Measurements from ENCODE around the gene RELCH. TPM values are rescaled to one million over a fixed set of nuclear protein-coding genes. Genes with fewer than 3 reads are reported as not detected.

The RELCH gene
- polyA plus RNA-seq, 2 of the 4 experiments (the other 2 are of a cell fraction), result 13.5 to 17.5 TPM

DNA sequence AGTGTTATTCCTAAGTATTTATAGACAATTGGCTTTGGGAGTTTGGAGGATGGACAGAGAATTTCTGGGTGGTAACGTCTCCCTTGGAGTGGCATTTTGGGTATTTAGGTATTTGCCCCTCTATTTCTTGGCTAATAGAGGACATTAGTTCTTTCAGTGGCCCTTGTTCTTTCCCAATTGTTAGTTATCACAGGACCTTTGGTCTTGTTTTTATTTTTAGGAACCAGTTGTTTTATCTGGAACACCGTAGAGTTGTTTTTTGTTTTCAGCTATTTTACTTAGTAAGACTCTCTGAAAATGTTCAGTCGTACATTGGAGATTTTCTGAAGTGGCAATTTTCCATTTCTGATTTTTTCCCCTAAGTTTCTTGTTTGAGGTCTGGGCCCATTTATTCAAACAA is 97.6 kb downstream of the RELCH start:
- no peak for FAIRE-seq
- WGBS (ENCODE audit: missing lambda C conversion rate), result 90% methylated on average over 3 of the region's 3 CpGs
- Histone ChIP-seq H3K4me1 (peaks cover 13% of the 10 kb centered on the region), H3K9me3 (no peaks in the 10 kb centered on the region), H3K4me3 (no peak overlapping the region), H3K4me2 (no peak overlapping the region), H3K27ac (no peak overlapping the region)
- ATAC-seq, result no peak
- no peak for TF ChIP-seq CHD4 (IDR thresholded peaks at IDR 0.05; ENCODE audit: borderline replicate concordance)
- no peak for TF ChIP-seq POLR2A (IDR thresholded peaks at IDR 0.05; ENCODE audit: low read length)
- TF ChIP-seq, protein P1, sequence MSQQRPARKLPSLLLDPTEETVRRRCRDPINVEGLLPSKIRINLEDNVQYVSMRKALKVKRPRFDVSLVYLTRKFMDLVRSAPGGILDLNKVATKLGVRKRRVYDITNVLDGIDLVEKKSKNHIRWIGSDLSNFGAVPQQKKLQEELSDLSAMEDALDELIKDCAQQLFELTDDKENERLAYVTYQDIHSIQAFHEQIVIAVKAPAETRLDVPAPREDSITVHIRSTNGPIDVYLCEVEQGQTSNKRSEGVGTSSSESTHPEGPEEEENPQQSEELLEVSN (IDR thresholded peaks at IDR 0.05; ENCODE audit: borderline replicate concordance, low read depth), result no peak
- TF ChIP-seq, protein P2, sequence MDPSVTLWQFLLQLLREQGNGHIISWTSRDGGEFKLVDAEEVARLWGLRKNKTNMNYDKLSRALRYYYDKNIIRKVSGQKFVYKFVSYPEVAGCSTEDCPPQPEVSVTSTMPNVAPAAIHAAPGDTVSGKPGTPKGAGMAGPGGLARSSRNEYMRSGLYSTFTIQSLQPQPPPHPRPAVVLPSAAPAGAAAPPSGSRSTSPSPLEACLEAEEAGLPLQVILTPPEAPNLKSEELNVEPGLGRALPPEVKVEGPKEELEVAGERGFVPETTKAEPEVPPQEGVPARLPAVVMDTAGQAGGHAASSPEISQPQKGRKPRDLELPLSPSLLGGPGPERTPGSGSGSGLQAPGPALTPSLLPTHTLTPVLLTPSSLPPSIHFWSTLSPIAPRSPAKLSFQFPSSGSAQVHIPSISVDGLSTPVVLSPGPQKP (IDR thresholded peaks at IDR 0.05; ENCODE audit: low read depth, low read length), result no peak
- TF ChIP-seq, protein P3, sequence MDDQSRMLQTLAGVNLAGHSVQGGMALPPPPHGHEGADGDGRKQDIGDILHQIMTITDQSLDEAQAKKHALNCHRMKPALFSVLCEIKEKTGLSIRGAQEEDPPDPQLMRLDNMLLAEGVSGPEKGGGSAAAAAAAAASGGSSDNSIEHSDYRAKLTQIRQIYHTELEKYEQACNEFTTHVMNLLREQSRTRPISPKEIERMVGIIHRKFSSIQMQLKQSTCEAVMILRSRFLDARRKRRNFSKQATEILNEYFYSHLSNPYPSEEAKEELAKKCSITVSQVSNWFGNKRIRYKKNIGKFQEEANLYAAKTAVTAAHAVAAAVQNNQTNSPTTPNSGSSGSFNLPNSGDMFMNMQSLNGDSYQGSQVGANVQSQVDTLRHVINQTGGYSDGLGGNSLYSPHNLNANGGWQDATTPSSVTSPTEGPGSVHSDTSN (IDR thresholded peaks at IDR 0.05), result no peak
- POLR2A ChIA-PET, result no interaction called here
- CTCF ChIA-PET, result interaction anchor here (1.2 kb wide), 1 partner anchor 19 kb away, joined by 3 read pairs; no protein-coding TSS in a partner anchor
- no peak for DNase-seq (ENCODE audit: low read depth in 1 of 2, low spot score in 1 of 2)

DNA sequence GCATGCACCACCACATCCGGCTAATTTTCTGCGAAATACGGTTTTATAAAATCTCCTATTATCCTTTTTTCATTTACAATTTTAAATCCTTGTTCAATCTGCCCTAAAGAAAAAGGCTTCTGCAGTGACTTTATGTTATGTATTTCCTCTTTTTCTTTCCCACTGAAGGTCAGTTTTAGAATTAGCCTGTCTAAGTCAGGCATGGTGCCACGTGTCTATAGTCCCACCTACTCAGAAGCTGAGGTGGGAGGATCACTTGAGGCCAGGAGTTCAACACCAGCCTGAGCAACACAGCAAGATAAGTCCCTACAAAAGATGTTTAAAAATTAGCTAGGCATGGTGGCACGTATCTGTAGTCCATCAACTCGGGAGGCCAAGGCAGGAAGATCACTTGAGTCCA is 98.2 kb downstream of the RELCH start:
- peaks cover 13% of the 10 kb centered on the region for H3K4me1 ChIP-seq
- TF ChIP-seq NR3C1 (IDR thresholded peaks at IDR 0.05) (no peak), HOXB13 (CRISPR knock-in tag; IDR thresholded peaks at IDR 0.05; ENCODE audit: low read depth) (no peak), HOXA7 (CRISPR knock-in tag; IDR thresholded peaks at IDR 0.05) (no peak), RARB (CRISPR knock-in tag; IDR thresholded peaks at IDR 0.05) (no peak), HDAC2 (IDR thresholded peaks at IDR 0.05) (no peak), POLR2A (IDR thresholded peaks at IDR 0.05; ENCODE audit: low read length) (no peak), FOXS1 (CRISPR knock-in tag; IDR thresholded peaks at IDR 0.05) (no peak), CHD4 (IDR thresholded peaks at IDR 0.05; ENCODE audit: borderline replicate concordance) (no peak), RFX5 (IDR thresholded peaks at IDR 0.05) (no peak), PHF8 (IDR thresholded peaks at IDR 0.05; ENCODE audit: borderline replicate concordance, low read depth) (no peak), EHMT2 (IDR thresholded peaks at IDR 0.05; ENCODE audit: low read depth) (no peak), ZNF302 (CRISPR knock-in tag; IDR thresholded peaks at IDR 0.05) (no peak), RCOR1 (IDR thresholded peaks at IDR 0.05; ENCODE audit: low read depth, low read length) (no peak), KDM1A (IDR thresholded peaks at IDR 0.05; ENCODE audit: low read depth) (no peak), CEBPB (IDR thresholded peaks at IDR 0.05) (no peak), EP300 (IDR thresholded peaks at IDR 0.05) (no peak)
- TF ChIP-seq, protein P4, sequence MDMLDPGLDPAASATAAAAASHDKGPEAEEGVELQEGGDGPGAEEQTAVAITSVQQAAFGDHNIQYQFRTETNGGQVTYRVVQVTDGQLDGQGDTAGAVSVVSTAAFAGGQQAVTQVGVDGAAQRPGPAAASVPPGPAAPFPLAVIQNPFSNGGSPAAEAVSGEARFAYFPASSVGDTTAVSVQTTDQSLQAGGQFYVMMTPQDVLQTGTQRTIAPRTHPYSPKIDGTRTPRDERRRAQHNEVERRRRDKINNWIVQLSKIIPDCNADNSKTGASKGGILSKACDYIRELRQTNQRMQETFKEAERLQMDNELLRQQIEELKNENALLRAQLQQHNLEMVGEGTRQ (IDR thresholded peaks at IDR 0.05), result no peak
- TF ChIP-seq, protein P5, sequence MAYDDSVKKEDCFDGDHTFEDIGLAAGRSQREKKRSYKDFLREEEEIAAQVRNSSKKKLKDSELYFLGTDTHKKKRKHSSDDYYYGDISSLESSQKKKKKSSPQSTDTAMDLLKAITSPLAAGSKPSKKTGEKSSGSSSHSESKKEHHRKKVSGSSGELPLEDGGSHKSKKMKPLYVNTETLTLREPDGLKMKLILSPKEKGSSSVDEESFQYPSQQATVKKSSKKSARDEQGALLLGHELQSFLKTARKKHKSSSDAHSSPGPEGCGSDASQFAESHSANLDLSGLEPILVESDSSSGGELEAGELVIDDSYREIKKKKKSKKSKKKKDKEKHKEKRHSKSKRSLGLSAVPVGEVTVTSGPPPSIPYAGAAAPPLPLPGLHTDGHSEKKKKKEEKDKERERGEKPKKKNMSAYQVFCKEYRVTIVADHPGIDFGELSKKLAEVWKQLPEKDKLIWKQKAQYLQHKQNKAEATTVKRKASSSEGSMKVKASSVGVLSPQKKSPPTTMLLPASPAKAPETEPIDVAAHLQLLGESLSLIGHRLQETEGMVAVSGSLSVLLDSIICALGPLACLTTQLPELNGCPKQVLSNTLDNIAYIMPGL (CRISPR knock-in tag; IDR thresholded peaks at IDR 0.05; ENCODE audit: borderline replicate concordance), result no peak
- TF ChIP-seq, protein P3 (IDR thresholded peaks at IDR 0.05), result no peak
- no peak for DNase-seq (ENCODE audit: low read depth in 1 of 2, low spot score in 1 of 2)
- 91% methylated on average over 5 of the region's 6 CpGs for WGBS (ENCODE audit: missing lambda C conversion rate)
- CTCF ChIA-PET, result interaction anchor here (1.2 kb wide), 1 partner anchor 18 kb away, joined by 3 read pairs; no protein-coding TSS in a partner anchor
- no peak overlapping the region for H3K4me3 ChIP-seq
- H3K4me2 ChIP-seq, result no peak overlapping the region
- H3K9me3 ChIP-seq, result no peaks in the 10 kb centered on the region
- ATAC-seq, result no peak
- POLR2A ChIA-PET, result no interaction called here
- FAIRE-seq, result no peak
- no peak overlapping the region for H3K27ac ChIP-seq

Data from A549 (cell line).